Epithelial cell of proximal tubule (primary cell): ENCODE results near the gene KCNA1. TPM values are rescaled to one million over a fixed set of nuclear protein-coding genes. Genes with fewer than 3 reads are reported as not detected.

Source experiments
- DNase-seq: peaks from one replicate; pipeline ENCODE4 v3.0.0-alpha.2; 2011; ENCODE audit warnings: low read depth
- H3K4me3 ChIP-seq: 2 replicates; pipeline ENCODE4 v1.5.1; 2011; ENCODE audit warnings: low read depth, mild to moderate bottlenecking, low read length
- total RNA-seq: library from RNA; depleted of rRNA; stranded (reverse); fragments of >200 nt; gene quantifications from 2 replicates; pipeline ENCODE4 v1.2.3, GENCODE V29; 2015
- TF ChIP-seq, protein P1 (sequence below): conservative IDR thresholded peaks from 2 replicates; pipeline ENCODE4 v1.5.1; 2012; ENCODE audit warnings: low read depth, mild to moderate bottlenecking, low read length

Gene KCNA1
- total RNA-seq, 1 donor from 2014 or later: not detected

DNA sequence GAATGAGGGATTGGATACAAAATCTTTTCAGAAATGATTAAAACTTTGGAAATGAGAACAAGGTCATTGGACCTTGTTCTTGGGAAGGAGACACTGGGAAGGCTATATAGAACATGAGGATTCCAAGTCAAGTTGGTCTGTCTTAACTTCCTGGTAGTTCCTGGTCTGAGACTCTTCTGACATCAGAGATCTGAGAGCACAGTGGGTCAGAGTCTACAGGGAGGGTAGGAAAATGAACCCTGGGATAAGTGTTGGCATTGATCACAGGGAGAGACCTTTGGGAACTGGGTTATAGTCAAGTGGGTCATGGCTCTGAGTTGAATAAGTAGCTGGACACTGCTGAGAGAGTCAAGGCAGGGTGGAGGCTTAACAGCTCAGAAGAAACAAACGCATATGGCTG lies 17.3 kb upstream of the KCNA1 start:
- no peak overlapping the region for H3K4me3 ChIP-seq
- DNase-seq: no peak

DNA sequence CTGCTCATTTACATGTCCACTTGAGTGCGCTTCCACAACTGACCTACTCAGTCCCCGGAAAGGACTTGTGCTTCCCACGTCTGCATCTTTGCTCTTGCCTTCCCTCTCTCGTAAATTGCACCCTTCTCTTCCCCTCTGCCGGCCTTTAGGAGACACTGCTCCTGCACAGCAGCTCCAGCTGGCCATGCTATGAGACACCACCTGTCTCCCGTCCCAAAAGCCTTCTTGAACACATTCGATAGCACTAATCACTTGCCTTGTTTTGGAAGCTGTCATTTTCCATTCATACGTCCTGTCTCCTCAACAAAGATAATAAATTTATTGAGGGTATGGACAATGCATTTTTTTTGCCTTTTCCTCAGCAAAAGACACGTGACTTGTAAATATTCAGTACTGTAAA lies 15.7 kb upstream of the KCNA1 start:
- no peak overlapping the region for H3K4me3 ChIP-seq
- TF ChIP-seq, protein P1, sequence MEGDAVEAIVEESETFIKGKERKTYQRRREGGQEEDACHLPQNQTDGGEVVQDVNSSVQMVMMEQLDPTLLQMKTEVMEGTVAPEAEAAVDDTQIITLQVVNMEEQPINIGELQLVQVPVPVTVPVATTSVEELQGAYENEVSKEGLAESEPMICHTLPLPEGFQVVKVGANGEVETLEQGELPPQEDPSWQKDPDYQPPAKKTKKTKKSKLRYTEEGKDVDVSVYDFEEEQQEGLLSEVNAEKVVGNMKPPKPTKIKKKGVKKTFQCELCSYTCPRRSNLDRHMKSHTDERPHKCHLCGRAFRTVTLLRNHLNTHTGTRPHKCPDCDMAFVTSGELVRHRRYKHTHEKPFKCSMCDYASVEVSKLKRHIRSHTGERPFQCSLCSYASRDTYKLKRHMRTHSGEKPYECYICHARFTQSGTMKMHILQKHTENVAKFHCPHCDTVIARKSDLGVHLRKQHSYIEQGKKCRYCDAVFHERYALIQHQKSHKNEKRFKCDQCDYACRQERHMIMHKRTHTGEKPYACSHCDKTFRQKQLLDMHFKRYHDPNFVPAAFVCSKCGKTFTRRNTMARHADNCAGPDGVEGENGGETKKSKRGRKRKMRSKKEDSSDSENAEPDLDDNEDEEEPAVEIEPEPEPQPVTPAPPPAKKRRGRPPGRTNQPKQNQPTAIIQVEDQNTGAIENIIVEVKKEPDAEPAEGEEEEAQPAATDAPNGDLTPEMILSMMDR: no peak
- DNase-seq: no peak

More for the DNA sequence above, 17.3 kb upstream of the KCNA1 start:
- TF ChIP-seq, protein P1: no peak

DNA sequence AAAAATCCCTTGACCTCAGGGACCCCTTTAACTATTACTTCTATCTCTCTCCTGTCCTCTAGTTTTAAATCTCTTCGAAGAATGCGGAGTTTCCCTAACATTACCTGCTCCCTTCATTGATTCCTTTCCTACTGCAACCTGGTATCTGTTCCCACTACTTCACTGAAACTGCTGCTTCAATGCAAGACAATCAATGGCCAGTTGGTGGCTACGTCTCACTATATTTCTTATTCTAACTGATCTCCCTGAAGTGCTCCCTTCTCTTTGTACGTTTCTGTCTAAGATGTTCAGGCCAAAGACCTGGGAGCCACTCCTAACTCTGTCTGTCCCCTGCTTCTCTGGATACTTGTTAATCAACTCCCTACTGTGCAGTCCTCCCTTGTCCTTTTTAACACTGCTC lies 10.3 kb upstream of the KCNA1 start:
- DNase-seq: no peak
- no peak overlapping the region for H3K4me3 ChIP-seq
- TF ChIP-seq, protein P1: no peak

DNA sequence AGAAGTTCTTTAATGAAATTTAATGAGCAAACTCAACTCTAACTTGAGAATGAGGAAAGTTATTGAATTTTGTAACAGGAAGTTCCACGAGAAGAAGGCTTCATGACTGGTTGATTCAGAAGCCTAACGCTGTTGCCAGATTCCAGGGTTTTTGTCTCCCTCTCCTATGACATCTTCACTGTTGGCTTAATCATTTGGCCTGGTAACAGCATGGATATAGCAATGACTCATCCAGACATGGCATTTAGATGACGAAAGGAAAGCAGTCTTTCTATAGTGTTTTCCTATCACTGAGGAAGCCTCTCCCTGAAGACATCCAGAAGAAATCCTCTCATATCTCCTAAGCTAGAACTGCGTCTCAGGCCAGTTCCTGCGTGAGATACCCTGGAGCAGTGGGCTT lies 9.4 kb upstream of the KCNA1 start:
- TF ChIP-seq, protein P1: no peak
- H3K4me3 ChIP-seq: no peak overlapping the region
- no peak for DNase-seq

DNA sequence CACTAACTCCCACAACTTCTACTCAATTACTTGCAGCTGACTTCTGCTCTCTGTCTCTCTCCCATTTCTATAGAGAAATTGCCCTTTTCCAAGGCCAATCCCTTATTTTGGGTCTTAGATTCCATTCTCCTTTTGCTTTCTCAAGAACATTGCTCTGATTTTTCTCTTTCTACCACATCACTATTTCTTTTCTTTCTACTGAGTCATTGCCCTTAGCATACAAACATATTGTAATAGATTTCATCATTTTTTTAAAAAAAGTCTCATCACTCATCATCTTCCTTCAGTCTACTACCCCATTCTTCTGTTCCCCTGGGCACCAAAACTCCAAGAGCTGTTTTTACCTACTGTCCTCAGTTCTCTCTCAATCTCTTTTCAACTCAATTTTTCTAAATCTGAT lies 4.4 kb upstream of the KCNA1 start:
- no peak overlapping the region for H3K4me3 ChIP-seq
- TF ChIP-seq, protein P1: no peak
- DNase-seq: no peak

DNA sequence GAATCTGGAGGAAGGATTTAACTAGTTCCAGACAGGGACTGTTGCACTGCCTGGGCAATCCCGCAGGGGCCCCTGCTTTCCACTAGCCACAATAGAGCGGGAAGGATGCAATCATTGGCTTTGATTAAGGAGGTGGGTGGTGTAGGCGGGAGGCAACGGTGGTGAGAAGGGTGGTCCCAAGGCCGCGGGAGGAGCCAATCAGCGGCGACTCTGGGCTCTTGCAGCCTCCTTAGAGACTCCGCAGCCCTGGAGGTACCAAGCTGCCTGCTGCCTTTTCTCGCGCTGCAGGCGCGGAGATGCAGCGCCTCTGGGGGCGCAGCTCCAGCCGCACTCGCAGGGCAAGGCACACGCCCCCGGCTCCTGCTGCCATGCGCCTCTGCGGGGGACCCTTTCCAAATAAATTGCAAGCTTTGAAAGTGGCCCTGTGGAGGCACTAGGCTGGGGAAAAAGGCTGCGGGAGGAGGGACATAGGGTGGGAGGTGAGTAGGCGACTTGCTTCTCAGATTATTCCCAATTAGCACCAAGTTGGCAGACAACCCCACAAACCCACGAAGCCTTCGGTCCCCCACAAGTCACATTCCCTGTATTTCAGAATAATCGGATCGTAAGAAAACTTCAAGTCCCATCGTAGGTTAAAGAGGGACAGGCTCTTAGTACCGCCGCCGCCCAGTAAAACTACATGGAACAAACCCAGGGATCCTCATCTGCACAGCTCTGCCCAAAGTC lies 858 bp upstream of the KCNA1 start:
- no peak overlapping the region for H3K4me3 ChIP-seq
- TF ChIP-seq, protein P1: no peak
- no peak for DNase-seq

DNA sequence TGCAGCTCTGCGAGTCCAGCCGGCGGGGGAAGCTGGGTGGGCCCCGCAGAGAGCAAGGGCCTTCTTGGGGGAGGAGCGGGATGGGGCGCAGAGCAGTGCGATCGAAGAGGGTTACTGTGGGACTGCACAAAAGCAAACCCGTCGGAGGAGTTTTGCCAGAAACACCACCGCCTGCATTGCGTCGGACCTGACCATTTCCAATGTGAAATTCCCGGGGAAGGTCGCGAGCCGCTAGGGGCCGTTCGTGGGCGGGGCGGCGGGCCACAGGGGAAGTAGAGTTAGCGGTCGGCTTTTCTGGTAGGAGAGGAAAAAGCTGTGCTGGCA lies 333 bp upstream of the KCNA1 start:
- no peak for DNase-seq
- TF ChIP-seq, protein P1: no peak
- H3K4me3 ChIP-seq: no peak overlapping the region
